Melanocyte of skin (primary cell): ENCODE results near the gene PTGER2. TPM values are rescaled to one million over a fixed set of nuclear protein-coding genes. Genes with fewer than 3 reads are reported as not detected.

Source experiments
- total RNA-seq, 2 donors: library from RNA; depleted of rRNA; stranded (reverse); fragments of >200 nt; gene quantifications; 2 replicates each; pipeline ENCODE4 v1.2.3, GENCODE V29; 2012

The PTGER2 gene, protein sequence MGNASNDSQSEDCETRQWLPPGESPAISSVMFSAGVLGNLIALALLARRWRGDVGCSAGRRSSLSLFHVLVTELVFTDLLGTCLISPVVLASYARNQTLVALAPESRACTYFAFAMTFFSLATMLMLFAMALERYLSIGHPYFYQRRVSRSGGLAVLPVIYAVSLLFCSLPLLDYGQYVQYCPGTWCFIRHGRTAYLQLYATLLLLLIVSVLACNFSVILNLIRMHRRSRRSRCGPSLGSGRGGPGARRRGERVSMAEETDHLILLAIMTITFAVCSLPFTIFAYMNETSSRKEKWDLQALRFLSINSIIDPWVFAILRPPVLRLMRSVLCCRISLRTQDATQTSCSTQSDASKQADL
- total RNA-seq, result under 1 TPM; under 0.01 to 0.34 TPM

DNA sequence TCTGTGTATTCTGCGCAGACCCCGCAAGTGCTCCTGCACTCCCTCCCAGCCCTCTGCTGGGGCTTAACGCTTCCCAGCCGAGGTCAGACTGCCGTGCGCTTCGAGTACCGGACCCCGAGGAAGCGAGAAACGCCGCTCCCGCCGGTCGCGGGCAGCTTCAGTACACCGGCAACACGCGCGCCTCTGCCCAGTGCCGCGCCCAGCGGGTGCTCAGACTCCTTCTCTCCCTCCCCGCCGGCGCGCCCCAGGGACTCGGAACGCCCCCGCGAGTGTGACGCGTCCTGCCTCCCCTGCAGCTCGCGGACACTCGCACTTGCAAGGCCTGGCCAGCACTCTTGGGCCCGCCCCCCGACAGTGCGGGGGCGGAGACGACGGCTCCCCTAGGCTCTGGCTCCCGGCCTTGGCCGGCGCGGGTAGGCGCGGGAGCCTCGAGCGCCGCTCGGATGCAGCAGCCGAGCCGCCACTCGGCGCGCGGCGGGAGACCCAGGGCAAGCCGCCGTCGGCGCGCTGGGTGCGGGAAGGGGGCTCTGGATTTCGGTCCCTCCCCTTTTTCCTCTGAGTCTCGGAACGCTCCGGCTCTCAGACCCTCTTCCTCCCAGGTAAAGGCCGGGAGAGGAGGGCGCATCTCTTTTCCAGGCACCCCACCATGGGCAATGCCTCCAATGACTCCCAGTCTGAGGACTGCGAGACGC is at the start of gene PTGER2:
TSS of gene PTGER2 (plus strand) at position 410 of the 692 bp plus-strand sequence. CDS start at position 647, 237 bp downstream.

GRCh38 chr14:52267501-52268278 is 46.4 kb upstream of the PTGER2 start, which contains the start of gene PTGDR:
PTGDR (plus strand) TSS chr14:52267698; CDS start chr14:52267815, 117 bp downstream.

Other genes with a start within 250 kb of the PTGER2 start
- gene NID2, start 245.3 kb upstream of the PTGER2 start, total RNA-seq, result 1 to 10 TPM; 1.0 to 1.3 TPM
- not detected for gene PTGDR, start 46.6 kb upstream of the PTGER2 start, total RNA-seq
- 1 to 10 TPM; 3.7 to 4.5 TPM for gene TXNDC16, start 238.2 kb downstream of the PTGER2 start, total RNA-seq
- gene GPR137C, start 238.5 kb downstream of the PTGER2 start, total RNA-seq, result under 1 TPM; 0.33 to 0.69 TPM